Stimulated activated CD4-positive, alpha-beta T cell treated with anti-CD3 and anti-CD28 coated beads, Interleukin-4, amount 100 ng/mL, for 48 hours (primary cell): Measurements from ENCODE around the gene NOVA2.

Experiments
- DNase-seq, 2 donors: peaks; one replicate each; pipeline ENCODE4 v3.0.0-alpha.2; 2020; ENCODE audit warnings: low read depth in 2 of 2

The NOVA2 gene

GRCh38 chr19:45973553-45974338, at the start of gene NOVA2:
Gene NOVA2 (minus strand): TSS chr19:45973865. CDS start chr19:45973351, 514 bp downstream.
- DNase-seq: peak; percentile 40 to 57

- no peak for DNase-seq
These were observed 49.7 kb upstream of the NOVA2 start for GRCh38 chr19:46023311-46023779.

- no peak for DNase-seq
These were observed 49.0 kb upstream of the NOVA2 start, which contains the start of gene PGLYRP1 for GRCh38 chr19:46022431-46023310. Gene PGLYRP1 (minus strand): TSS chr19:46023053. CDS start chr19:46023021, 32 bp downstream.

DNA sequence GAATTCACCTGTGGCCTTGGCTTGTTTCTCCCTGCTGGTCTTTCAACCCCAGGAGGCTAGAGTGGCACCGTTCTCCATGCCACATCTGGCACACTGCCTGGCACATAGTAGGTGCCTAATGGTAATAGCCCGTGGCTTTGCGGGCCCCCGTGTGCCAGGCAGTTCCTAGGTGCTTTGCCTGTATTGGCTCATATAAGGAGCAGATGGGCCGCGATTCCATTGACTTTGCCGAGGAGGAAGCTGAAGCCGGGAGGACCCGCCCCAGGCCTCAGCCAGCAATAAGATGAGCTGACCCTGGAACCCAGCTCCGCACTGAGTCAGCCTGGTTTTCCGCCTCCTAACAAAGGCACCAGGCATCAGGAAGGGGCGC, 48.4 kb upstream of the NOVA2 start:
- no peak for DNase-seq

DNA sequence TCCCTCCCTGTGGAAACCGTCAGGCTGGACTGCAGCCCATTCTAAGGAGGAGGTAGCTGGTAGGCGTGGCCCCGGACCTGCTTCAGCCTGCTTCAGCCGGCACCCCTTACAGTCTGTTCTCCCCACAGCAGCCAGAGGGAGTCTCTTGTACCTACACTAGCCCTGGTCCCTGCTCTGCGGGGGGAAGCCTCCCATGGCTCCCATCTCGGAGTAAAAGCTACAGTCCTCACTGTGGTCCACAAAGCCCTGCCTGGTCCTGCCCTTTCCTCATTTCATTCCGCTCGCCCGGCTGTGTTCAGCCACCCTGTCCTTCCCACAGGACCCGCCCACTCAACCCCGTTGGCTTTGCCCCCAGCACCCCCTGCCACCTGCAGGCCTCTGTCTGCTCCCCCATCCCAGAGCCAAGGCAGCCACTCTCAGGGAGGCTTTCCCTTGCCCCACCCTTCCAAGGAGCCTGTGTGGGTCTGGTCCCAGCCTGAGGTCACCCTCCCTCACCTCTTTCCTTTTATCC, 47.9 kb upstream of the NOVA2 start:
- DNase-seq: no peak

DNA sequence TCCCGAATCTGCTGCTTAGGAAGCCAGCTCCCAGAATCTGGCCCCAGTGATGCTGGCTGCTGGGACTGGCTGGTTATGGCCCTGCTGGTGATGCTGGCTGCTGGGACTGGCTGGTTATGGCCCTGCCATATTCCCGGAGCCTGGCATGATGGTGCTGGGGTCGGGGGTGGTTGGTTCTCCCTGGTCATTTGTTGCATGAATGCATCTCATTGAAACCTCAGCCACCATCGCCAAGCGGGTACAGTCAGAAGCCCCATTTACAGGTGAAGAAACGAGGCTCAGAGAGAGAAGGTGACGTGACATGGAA, 47.1 kb upstream of the NOVA2 start:
- no peak for DNase-seq

GRCh38 chr19:46019270-46019669, 45.6 kb upstream of the NOVA2 start:
- DNase-seq: no peak

DNA sequence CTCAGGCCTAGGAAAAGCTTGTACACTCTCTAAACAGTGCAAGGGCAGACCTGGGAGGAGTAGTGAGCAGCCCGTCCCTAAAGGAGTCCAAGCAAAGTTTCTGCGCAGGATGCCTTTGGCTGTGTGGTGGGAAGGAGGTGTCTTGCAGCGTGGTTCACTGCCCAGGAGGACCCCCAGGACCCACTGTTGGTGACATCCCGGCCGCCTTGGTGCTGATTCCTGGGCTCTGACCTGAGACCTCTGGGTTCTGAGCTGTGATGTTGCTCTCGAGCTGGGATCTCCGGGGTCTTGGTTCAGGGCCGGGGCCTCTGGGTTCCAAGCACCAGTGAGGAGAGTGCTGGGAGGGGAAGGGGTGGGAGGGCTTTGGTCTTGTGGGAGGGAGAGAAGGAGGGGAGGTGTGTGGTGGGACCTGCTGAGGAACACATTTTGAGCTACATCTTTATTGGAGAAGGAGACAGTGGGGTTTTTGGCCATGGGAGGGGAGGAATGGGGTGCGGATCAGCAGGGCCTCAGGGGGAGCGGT, 45.1 kb upstream of the NOVA2 start:
- DNase-seq: no peak

- no peak for DNase-seq
These were observed 44.4 kb upstream of the NOVA2 start for GRCh38 chr19:46017874-46018675.

GRCh38 chr19:46017095-46017429, 43.4 kb upstream of the NOVA2 start:
- no peak for DNase-seq

GRCh38 chr19:46016426-46017094, 42.9 kb upstream of the NOVA2 start:
- peak; percentile 78 for DNase-seq

- no peak for DNase-seq
These were observed 42.2 kb upstream of the NOVA2 start for GRCh38 chr19:46015687-46016425.

DNA sequence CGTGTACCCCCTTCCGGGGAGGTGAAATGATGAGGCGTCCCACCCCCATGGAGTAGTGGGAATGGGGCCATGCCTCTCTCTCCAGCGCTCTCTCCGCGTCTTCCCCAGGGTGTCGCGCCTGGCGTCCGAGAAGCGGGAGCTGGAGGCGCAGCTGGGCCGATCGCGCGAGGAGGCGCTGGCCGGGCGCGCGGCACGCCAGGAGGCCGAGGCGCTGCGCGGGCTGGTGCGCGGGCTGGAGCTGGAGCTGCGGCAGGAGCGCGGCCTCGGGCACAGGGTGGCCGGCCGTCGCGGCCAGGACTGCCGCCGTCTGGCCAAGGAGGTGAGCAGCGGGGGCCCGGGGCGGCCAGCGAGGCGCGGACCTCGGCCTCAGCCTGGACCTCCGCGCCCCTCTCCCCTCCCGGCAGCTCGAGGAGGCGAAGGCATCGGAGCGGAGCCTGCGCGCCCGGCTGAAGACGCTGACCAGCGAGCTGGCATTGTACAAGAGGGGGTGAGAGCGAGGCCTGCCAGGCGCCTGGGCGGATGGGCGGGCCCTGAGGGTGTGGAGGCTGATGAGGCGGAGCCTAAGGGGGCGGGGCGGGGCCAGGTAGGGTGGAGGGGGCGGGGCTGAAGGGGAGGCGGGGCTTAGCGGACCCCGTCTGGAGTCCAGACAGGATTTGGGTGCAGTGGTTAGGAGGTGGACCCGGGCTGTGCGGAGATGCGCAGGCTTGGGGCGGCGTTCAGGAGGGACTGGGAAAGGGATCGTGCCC, 41.4 kb upstream of the NOVA2 start:
- peak; percentile 54 to 65 for DNase-seq

DNA sequence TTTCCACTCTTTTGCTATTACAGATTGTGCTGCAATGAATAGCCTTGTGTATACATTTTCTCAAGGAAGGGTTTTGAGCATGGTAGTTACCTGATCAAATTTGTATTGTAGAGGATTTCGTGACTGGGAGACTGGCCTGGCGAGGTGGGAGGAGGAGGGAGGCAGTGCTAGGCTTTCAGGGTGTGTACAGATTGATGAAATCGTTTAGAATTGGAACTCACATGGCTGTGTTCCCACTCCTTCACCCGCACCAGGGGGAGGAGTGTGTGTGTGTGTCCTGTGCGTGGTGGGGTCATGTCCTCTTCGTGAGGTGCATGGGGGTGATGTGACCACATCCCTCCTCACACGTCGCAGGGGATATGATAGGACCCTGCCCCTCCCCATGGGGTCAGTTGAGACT, 40.9 kb upstream of the NOVA2 start:
- no peak for DNase-seq

GRCh38 chr19:46009530-46010510, 36.2 kb upstream of the NOVA2 start:
- DNase-seq: peak in 1 of 2 donors; percentile 63

GRCh38 chr19:46006411-46006810, 32.7 kb upstream of the NOVA2 start:
- no peak for DNase-seq

DNA sequence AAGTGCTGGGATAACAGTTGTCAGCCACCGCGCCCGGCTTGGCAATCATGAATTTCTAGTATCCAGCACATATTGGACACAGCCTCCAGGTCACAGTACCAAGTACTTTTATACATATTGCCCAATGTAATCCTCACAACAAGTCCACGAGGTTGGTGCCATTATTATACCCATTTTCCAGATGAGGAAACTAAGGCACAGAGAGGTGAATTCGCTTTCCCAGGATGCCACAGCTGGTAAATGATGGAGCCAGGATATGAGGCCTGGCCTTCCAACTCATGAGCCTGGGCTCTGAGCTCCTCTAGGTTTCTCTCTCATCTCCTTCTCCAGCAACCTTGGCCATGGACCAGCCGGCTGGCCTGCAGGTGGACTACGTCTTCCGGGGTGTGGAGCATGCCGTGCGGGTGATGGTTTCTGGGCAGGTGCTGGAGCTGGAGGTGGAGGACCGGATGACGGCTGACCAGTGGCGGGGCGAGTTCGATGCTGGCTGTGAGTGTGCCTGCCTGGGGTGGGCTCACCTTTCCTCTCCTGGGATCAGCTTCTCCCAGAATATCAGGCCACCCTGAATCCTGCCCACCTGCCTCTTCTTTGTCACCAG, 29.1 kb upstream of the NOVA2 start:
- DNase-seq: no peak
